Right lung (tissue), 5 donors: Measurements from ENCODE around the gene CTPS1. TPM values are rescaled to one million over a fixed set of nuclear protein-coding genes. Genes with fewer than 3 reads are reported as not detected.

Experiments used
- polyA plus RNA-seq, 5 donors: library from polyadenylated mRNA; unstranded; fragments of 120-200 nt; gene quantifications; one replicate each; pipeline versions ENCODE4 v1.2.1 to v1.2.3, GENCODE V29; 2013; ENCODE audit warnings: inconsistent platforms in 1 of 5, low replicate concordance in 1 of 5; ENCODE audit not compliant: insufficient read length in 5 of 5, insufficient read depth in 1 of 5

CTPS1 gene
- polyA plus RNA-seq, 5 donors, result 19.6 to 26.6 (median 22.9) TPM

Other genes with a start within 250 kb of the CTPS1 start
- gene KCNQ4, start 195.9 kb upstream of the CTPS1 start, polyA plus RNA-seq, result 1 to 10 TPM in 4 of 5 donors, under 1 TPM in 1; 0.80 to 2.2 (median 1.4) TPM
- 1 to 10 TPM; 1.9 to 6.3 (median 3.1) TPM for gene CITED4, start 117.3 kb upstream of the CTPS1 start, polyA plus RNA-seq
- gene SLFNL1, start 42.0 kb downstream of the CTPS1 start, polyA plus RNA-seq, result 1 to 10 TPM in 2 of 5 donors, under 1 TPM in 3; 0.59 to 2.3 (median 0.96) TPM